PC-3 (cell line): ENCODE results near the gene DTNB. TPM values are rescaled to one million over a fixed set of nuclear protein-coding genes. Genes with fewer than 3 reads are reported as not detected.

Experiments used
- ATAC-seq: fragments of 200-7000 bp; cut with Tn5 transposase; 2 replicates; pipeline ENCODE4 v1.9.1; 2020; ENCODE audit warnings: mild to moderate bottlenecking, moderate library complexity
- BruUV-seq: library from RNA; stranded (reverse); fragments of 400-500 nt; replicated peaks from 2 replicates; lab custom pipeline; 2021; lab: Mats Ljungman, UMichigan
- CTCF ChIA-PET: fragments of 300-600 bp; sonication (Branson Sonifier 250); formaldehyde crosslinking; loops from one replicate; lab custom pipeline; 2022; ENCODE audit warnings: antibody characterized with exemption; lab: Charles Lee
- POLR2A ChIA-PET: fragments of 300-600 bp; sonication (Branson Sonifier 250); formaldehyde crosslinking; loops from one replicate; lab custom pipeline; 2022; ENCODE audit warnings: antibody characterized with exemption; ENCODE audit not compliant: unreplicated experiment; lab: Charles Lee
- DNase-seq: peaks from one replicate; pipeline ENCODE4 v3.0.0-alpha.2; 2015
- H2AFZ ChIP-seq: fragments of 300-600 bp; sonication (generic); 2 replicates; pipeline ENCODE4 v1.6.0; 2016; ENCODE audit warnings: antibody characterized with exemption, low read length
- H3F3A ChIP-seq: fragments of 300-600 bp; sonication (generic); one replicate; pipeline ENCODE4 v1.6.0; 2017; ENCODE audit warnings: antibody characterized with exemption, low read length, control low read depth, mild to moderate bottlenecking; ENCODE audit not compliant: unreplicated experiment
- H3K27ac ChIP-seq: fragments of 300-600 bp; sonication (generic); 2 replicates; pipeline ENCODE4 v1.5.1; 2016; ENCODE audit warnings: mild to moderate bottlenecking, low read length
- H3K27me3 ChIP-seq: fragments of 300-600 bp; sonication (generic); 2 replicates; pipeline ENCODE4 v1.6.1; 2016; ENCODE audit warnings: low read length, mixed read lengths
- H3K36me3 ChIP-seq: fragments of 300-600 bp; sonication (generic); 2 replicates; pipeline ENCODE4 v1.6.1; 2016; ENCODE audit warnings: low read depth, mixed run types, low read length, mixed read lengths
- H3K4me1 ChIP-seq: fragments of 300-600 bp; sonication (generic); 2 replicates; pipeline ENCODE4 v1.5.1; 2016; ENCODE audit warnings: low read length; ENCODE audit not compliant: insufficient read depth
- H3K4me2 ChIP-seq: fragments of 300-600 bp; sonication (generic); 2 replicates; pipeline ENCODE4 v1.6.0; 2016; ENCODE audit warnings: low read length
- H3K4me3 ChIP-seq: fragments of 300-600 bp; sonication (generic); 2 replicates; pipeline ENCODE4 v1.5.1; 2016; ENCODE audit warnings: mild to moderate bottlenecking, low read length, mixed read lengths
- H3K79me2 ChIP-seq: fragments of 300-600 bp; sonication (generic); 2 replicates; pipeline ENCODE4 v1.6.1; 2017; ENCODE audit warnings: low read length, mixed read lengths
- H3K9ac ChIP-seq: fragments of 300-600 bp; sonication (generic); 2 replicates; pipeline ENCODE4 v1.6.0; 2016; ENCODE audit warnings: mild to moderate bottlenecking, low read length
- H3K9me2 ChIP-seq: fragments of 300-600 bp; sonication (generic); replicated peaks from 2 replicates; pipeline ENCODE4 v1.6.1; 2016; ENCODE audit warnings: mixed run types, low read length, mixed read lengths
- H3K9me3 ChIP-seq: fragments of 300-600 bp; sonication (generic); 2 replicates; pipeline ENCODE4 v1.6.1; 2016; ENCODE audit warnings: low read length, mixed read lengths
- H4K20me1 ChIP-seq: fragments of 300-600 bp; sonication (generic); 2 replicates; pipeline ENCODE4 v1.6.1; 2016; ENCODE audit warnings: low read length, mixed read lengths
- CTCF ChIP-seq: fragments of 300-600 bp; sonication (generic); conservative IDR thresholded peaks from 2 replicates; pipeline ENCODE4 v1.5.1; 2017; ENCODE audit warnings: antibody characterized with exemption, low read depth, mild to moderate bottlenecking, low read length
- EZH2 ChIP-seq: fragments of 300-600 bp; sonication (generic); IDR thresholded peaks from one replicate; pipeline ENCODE4 v1.6.1; 2017; ENCODE audit warnings: antibody characterized with exemption, mild to moderate bottlenecking, low read length; ENCODE audit not compliant: unreplicated experiment
- EZH2phosphoT487 ChIP-seq: fragments of 300-600 bp; sonication (generic); IDR thresholded peaks from 2 replicates; pipeline ENCODE4 v1.6.1; 2018; ENCODE audit warnings: mild to moderate bottlenecking, antibody characterized with exemption, low read length, borderline replicate concordance
- intact Hi-C: fragments of 100-400 bp; cut with micrococcal nuclease; formaldehyde crosslinking; loops from 2 replicates; pipeline ENCODE4 v1.9.0; 2023
- total RNA-seq: library from RNA; depleted of rRNA; stranded (reverse); fragments of >200 nt; gene quantifications from 2 replicates; pipeline ENCODE4 v1.2.3, GENCODE V29; 2014

DTNB gene
- total RNA-seq, 1 experiment from 2014 or later = 23.1 TPM

DNA sequence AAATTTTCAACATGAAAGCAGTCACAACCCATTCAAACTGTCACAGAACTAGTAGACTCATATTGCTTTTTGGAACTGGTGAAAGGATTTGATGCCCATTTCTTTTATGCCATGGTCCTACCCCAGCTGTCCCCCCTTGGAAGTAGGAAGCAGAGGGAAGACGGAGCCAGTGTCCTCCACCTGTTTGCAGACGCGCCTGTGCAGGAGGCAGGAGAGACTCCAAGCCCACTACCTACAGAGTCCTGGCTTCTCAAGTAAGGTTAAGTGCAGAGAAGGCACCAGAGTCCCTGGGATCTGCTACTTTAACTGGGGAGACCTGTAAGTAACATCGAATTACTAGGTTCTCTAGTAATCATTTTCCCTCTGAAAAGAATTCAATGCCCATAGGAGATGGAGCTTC, 299.0 kb downstream of the DTNB start:
- TF ChIP-seq EZH2phosphoT487 (no peak), EZH2 (no peak), CTCF (no peak)
- Histone ChIP-seq H3K4me1 (peaks cover 32% of the 10 kb centered on the region), H3K9me2 (no peaks in the 10 kb centered on the region), H3K27ac (no peak overlapping the region), H3K9me3 (no peaks in the 10 kb centered on the region), H3K9ac (no peak overlapping the region), H3K4me3 (no peak overlapping the region), H3K79me2 (no peaks in the 10 kb centered on the region), H3K36me3 (no peaks in the 10 kb centered on the region), H3K27me3 (no peaks in the 10 kb centered on the region), H3K4me2 (no peak overlapping the region), H2AFZ (no peak overlapping the region), H4K20me1 (no peaks in the 10 kb centered on the region), H3F3A (no peaks in the 10 kb centered on the region)
- ChIA-PET POLR2A (no interaction called here), CTCF (no interaction called here)
- BruUV-seq = no TSS peak
- intact Hi-C loops = no loop called here
- DNase-seq = no peak
- ATAC-seq = no peak

DNA sequence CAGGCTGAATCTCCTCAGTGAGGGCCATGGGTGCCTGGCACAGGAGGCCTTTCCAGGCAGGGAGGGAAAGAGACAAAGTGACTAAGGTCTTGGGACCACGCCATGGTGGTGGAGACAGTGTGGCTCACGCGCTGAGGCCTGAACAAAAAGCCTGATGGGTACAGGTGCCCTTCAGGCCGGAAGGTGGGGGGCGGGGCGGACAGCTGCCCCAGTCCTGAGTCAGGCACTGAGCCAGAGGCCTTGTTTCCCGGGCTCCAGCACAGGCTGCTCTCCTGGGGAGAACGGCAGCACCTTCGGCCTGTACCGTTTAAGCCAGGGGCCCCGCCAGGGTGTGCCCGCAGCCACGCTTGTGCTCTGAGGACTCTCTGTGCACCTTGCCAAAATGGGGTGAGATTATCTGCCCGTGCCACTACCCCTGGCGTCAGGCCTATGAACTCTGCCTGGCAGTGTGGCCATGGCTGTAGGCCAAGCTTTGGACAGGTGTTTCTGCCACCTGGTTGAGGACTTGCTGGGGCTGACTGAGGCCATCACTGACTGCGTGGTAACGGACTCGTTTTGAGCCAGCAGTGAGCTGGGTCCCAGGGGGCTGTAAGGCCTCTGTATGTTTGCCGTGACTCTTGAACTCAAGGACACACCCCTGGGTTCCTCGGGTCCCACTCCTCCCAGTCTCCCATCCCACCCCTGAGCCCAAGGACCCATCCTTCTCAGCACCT, 300.0 kb downstream of the DTNB start:
- Histone ChIP-seq H2AFZ (no peak overlapping the region), H3K27me3 (no peaks in the 10 kb centered on the region), H3K27ac (no peak overlapping the region), H3K9ac (no peak overlapping the region), H3K4me3 (no peak overlapping the region), H3K9me2 (no peaks in the 10 kb centered on the region), H3K4me2 (no peak overlapping the region), H3K9me3 (no peaks in the 10 kb centered on the region), H3K36me3 (no peaks in the 10 kb centered on the region), H3F3A (no peaks in the 10 kb centered on the region), H4K20me1 (no peaks in the 10 kb centered on the region), H3K4me1 (peaks cover 22% of the 10 kb centered on the region), H3K79me2 (no peaks in the 10 kb centered on the region)
- TF ChIP-seq EZH2phosphoT487 (no peak), CTCF (no peak), EZH2 (no peak)
- ChIA-PET POLR2A (no interaction called here), CTCF (no interaction called here)
- no TSS peak for BruUV-seq
- DNase-seq (no peak), ATAC-seq (no peak)
- intact Hi-C loops = no loop called here
